Prostate gland (tissue), 2 donors: Measurements from ENCODE around the gene MRM1.

Experiments
- POLR2A ChIP-seq: fragments of 450-650 bp; IDR thresholded peaks from one replicate; pipeline ENCODE4 v1.6.1; 2016; ENCODE audit warnings: antibody characterized with exemption, mild to moderate bottlenecking
- POLR2AphosphoS5 ChIP-seq: sonication (generic); formaldehyde crosslinking; IDR thresholded peaks from one replicate; pipeline ENCODE4 v1.6.1; 2017; ENCODE audit warnings: antibody characterized with exemption
- TF ChIP-seq, protein P1 (sequence below), 4 experiments: fragments of 200-600 bp in 2 of 4; fragments of 450-650 bp in 2 of 4; sonication (generic) in 2 of 4; IDR thresholded peaks; 1 replicate in 3 of 4; 2 replicates in 1 of 4; pipeline ENCODE4 v1.5.1; 2016 to 2019; ENCODE audit warnings: antibody characterized with exemption in 4 of 4, mild to moderate bottlenecking in 2 of 4, moderate library complexity in 2 of 4

DNA sequence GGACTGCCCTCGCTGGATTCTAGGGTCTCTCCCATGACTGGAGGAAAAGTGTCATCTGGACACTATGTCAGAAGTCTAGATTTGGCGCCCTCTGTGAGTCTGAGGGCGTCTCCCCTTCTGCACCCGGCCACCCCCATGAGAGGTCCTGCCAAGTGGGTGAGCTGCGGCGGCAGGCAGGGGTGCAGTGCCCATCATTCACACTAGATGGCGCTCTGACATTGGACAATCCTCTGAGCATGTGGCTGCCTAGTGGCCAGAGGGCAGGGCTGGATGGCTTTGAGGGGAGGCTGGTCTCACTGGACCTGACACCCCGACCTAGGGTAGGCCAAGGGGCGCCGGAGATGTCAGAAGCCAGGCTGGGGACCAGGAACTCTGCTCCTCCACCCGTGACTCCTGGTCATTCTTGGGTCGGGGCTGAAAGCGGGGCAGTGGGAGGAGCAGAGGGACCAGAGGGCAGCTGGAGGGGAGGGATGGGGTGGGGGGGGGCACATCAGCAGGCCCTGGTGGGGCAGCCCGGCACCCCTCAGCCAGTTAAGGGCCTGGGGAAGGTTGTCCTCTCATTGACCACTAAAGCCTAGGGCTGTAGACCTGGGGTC lies 28.0 kb downstream of the MRM1 start:
- TF ChIP-seq, protein P1, sequence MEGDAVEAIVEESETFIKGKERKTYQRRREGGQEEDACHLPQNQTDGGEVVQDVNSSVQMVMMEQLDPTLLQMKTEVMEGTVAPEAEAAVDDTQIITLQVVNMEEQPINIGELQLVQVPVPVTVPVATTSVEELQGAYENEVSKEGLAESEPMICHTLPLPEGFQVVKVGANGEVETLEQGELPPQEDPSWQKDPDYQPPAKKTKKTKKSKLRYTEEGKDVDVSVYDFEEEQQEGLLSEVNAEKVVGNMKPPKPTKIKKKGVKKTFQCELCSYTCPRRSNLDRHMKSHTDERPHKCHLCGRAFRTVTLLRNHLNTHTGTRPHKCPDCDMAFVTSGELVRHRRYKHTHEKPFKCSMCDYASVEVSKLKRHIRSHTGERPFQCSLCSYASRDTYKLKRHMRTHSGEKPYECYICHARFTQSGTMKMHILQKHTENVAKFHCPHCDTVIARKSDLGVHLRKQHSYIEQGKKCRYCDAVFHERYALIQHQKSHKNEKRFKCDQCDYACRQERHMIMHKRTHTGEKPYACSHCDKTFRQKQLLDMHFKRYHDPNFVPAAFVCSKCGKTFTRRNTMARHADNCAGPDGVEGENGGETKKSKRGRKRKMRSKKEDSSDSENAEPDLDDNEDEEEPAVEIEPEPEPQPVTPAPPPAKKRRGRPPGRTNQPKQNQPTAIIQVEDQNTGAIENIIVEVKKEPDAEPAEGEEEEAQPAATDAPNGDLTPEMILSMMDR (IDR thresholded peaks at IDR 0.05): peak; percentile 93 to 96 (median 94)
- no peak for TF ChIP-seq POLR2A
- no peak for TF ChIP-seq POLR2AphosphoS5
